Epithelial cell of esophagus (primary cell): ENCODE measurements around the gene TNIK.
A peak's percentile ranks its signal among the peaks of the same experiment; 100 is the strongest.
"Not testable (repeated sequence)": the region's sequence is repeated elsewhere in the genome, so short reads cannot be mapped to it uniquely, and the experiment has no call there.

Source experiments
- DNase-seq: peaks from one replicate; pipeline ENCODE4 v3.0.0; 2010; ENCODE audit warnings: low read depth
- H3K4me3 ChIP-seq: 2 replicates; pipeline ENCODE4 v1.5.1; 2011; ENCODE audit warnings: mild to moderate bottlenecking, low read length, control low read depth
- TF ChIP-seq, protein P1 (sequence below): IDR thresholded peaks from 2 replicates; pipeline ENCODE4 v1.5.1; 2011; ENCODE audit warnings: low read depth, mild to moderate bottlenecking, low read length, control low read depth, inconsistent platforms; ENCODE audit not compliant: insufficient read depth; ENCODE audit errors: missing control alignments

Gene TNIK

DNA sequence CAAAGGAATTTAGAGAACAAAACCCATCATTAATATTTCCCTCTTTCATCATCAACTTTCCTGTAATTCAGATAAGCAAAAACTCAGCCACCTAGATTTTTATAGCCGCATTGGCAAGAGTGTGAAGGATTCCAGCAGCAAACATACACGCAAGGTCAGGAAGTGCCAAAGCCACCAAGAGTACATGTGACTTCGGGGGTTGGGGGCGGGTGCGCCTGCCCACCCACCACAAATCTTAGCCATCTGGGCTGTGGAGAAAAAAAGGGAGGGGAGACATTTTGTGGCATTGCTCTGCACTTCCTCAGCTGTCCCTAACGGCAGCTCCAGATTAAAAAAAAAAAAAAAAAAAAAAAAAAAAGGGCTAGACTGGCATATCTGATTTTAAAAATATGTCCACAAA, 148.4 kb downstream of the TNIK start:
- TF ChIP-seq, protein P1, sequence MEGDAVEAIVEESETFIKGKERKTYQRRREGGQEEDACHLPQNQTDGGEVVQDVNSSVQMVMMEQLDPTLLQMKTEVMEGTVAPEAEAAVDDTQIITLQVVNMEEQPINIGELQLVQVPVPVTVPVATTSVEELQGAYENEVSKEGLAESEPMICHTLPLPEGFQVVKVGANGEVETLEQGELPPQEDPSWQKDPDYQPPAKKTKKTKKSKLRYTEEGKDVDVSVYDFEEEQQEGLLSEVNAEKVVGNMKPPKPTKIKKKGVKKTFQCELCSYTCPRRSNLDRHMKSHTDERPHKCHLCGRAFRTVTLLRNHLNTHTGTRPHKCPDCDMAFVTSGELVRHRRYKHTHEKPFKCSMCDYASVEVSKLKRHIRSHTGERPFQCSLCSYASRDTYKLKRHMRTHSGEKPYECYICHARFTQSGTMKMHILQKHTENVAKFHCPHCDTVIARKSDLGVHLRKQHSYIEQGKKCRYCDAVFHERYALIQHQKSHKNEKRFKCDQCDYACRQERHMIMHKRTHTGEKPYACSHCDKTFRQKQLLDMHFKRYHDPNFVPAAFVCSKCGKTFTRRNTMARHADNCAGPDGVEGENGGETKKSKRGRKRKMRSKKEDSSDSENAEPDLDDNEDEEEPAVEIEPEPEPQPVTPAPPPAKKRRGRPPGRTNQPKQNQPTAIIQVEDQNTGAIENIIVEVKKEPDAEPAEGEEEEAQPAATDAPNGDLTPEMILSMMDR = no peak
- H3K4me3 ChIP-seq = no peak overlapping the region
- DNase-seq = no peak

DNA sequence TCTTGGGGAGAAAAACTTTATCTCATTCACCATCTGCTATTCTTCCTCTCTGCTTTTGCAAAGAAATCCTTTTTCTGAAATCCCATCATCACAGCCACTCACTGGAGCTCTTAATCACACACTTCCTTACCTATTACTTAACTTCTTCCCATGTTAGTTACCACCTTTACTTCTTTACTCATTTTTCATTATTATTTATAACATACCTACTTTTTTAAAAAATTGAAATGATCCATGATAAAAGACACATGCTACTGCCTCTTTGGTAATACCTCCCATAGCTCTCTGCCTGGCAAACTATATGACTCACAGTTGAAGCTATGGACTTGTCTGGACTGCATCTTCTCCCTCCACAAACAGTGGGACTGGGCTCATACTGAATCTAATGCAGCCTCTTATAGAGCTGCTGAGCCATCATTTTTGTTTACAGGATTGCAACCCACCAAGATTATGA, 150.3 kb downstream of the TNIK start:
- TF ChIP-seq, protein P1 = no peak
- H3K4me3 ChIP-seq = no peak overlapping the region
- DNase-seq = peak; percentile 79

DNA sequence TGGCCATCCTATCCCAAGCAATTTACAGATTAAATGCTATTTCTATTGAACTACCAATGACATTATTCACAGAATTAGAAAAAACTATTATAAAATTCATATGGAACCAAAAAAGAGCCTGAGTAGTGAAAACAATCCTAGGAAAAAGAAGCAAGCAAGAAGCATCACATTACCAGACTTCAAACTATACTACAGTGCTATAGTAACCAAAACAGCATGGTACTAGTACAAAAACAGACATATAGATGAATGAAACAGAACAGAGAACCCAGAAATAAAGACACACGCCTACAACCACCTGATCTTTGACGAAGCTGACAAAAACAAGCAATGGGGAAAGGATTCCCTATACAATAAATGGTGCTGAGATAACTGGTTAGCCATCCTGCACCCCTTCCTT, 152.2 kb downstream of the TNIK start:
- no peak overlapping the region for H3K4me3 ChIP-seq
- TF ChIP-seq, protein P1 = no peak
- no peak for DNase-seq

DNA sequence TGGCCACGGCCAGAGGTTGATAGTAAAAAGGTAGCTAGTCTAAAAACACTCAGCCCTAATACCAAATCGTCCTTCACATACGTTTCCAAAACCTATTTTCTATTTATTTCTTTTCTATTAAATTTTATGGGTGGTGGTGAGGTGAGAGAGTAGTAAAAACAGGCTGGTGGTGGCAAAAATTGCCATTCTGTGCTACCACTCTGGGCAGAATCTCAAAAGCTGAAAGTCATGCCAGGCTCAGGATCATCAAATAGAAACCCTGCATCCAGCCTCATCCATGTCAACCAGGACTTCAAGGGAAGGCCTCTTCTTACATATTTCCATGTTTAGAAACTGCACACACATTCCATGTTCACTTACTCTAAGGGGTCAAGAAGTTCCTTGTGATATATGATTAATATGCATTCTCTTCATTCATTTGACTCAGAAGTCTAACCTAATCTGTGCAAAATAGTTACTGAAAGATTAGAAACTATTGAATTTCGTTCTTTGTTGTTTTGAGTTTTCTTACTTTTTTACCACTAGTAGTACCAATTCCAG, 153.1 kb downstream of the TNIK start:
- TF ChIP-seq, protein P1 = no peak
- no peak overlapping the region for H3K4me3 ChIP-seq

DNA sequence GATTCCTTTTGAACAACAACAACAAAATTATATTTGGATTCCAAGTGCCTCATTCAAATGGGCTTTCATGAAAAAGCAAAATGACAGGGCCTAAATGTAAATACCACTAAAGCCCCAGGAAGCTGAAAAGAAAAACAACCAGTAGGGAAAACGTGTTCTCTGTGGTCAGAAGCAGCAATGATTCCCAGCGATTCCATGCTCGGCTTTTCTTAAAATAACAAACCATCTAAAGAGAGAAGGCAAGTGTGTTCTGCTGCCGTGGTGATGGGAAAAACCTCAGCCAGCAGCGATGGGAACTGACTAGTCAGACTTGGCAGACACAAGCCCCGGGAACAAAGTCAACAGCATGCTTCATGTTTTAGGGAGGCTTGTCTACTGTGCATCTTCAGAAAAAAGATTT, 153.6 kb downstream of the TNIK start:
- no peak overlapping the region for H3K4me3 ChIP-seq
- DNase-seq = peak; percentile 35
- TF ChIP-seq, protein P1 = no peak

More for the DNA sequence above, 153.1 kb downstream of the TNIK start:
- no peak for DNase-seq

DNA sequence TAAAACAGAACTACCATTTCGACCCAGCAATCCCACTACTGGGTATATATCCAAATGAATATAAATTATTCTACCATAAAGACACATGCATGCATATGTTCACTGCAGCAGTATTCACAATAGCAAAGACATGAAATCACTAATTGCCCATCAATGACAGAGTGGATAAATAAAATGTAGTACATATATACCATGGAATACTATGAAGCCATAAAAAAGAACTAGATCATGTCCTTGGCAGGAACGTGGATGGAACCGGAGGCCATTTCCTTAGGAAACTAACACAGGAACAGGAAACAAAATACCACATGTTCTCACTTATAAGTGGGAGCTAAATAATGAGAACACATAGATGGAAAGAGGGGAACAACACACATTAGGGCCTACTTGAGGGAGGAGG, 154.4 kb downstream of the TNIK start:
- DNase-seq, H3K4me3 ChIP-seq: not testable (repeated sequence)

DNA sequence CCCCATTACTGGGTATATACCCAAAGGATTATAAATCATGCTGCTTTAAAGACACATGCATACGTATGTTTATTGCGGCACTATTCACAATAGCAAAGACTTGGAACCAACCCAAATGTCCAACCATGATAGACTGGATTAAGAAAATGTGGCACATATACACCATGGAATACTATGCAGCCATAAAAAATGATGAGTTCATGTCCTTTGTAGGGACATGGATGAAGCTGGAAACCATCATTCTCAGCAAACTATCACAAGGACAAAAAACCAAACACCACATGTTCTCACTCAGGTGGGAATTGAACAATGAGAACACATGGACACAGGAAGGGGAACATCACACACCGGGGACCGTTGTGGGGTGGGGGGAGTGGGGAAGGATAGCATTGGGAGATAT, 155.7 kb downstream of the TNIK start:
- DNase-seq = not testable (repeated sequence)

DNA sequence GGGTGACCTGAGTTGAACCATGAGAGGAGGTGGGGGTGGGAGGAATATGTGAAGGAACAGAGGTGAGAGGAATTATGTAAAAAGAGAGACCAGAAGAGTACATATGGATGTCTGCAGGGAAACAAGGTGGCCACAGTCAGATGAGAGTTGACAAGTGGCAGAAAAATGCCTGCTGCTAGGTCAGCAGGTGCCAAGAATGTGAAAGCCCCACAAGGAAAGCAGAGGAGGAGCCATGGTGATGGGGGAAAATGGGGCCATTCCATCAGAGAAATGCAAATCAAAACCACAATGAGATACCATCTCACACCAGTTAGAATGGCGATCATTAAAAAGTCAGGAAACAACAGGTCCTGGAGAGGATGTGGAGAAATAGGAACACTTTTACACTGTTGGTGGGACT, 156.2 kb downstream of the TNIK start:
- H3K4me3 ChIP-seq, DNase-seq: not testable (repeated sequence)

More for the DNA sequence above, 155.7 kb downstream of the TNIK start:
- not testable (repeated sequence) for H3K4me3 ChIP-seq

DNA sequence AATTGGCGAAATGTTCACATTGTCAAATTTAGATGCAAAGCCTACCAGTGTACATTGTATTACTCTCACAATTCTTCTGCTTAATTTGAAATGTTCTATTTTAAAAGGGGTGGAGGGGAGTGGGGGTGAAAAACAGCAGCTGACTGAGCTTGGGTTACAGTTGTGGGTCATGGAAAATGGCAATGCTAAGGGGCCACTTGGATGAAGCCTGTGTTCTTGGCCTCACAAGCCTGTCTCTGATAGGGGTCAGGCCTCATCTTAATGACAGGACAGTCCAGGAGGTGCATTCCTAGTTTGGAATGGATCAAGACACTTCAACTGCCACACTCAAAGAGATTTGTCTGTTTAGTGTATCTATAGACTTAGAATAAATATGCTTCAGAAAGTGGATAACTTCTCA, 158.2 kb downstream of the TNIK start:
- TF ChIP-seq, protein P1 = no peak
- no peak for DNase-seq
- H3K4me3 ChIP-seq = no peak overlapping the region
